ENCODE data around the gene TMEM125. TPM values are rescaled to one million over a fixed set of nuclear protein-coding genes. Genes with fewer than 3 reads are reported as not detected.

Gene TMEM125
- total and polyA plus RNA-seq, 2 experiments from 2014 or later = not detected

GRCh38 chr1:43288058-43288784, 18.4 kb downstream of the TMEM125 start:
- Histone ChIP-seq H3K9me2 (ENCODE audit: insufficient read depth) (no peaks in the 10 kb centered on the region), H3K27me3 (replicated peaks; ENCODE audit: insufficient read depth) (peaks cover 9% of the 10 kb centered on the region), H3K36me3 (ENCODE audit: low read depth) (no peaks in the 10 kb centered on the region), H3K9me3 (ENCODE audit: low read depth) (no peaks in the 10 kb centered on the region), H3K9ac (no peak overlapping the region), H3K4me3 (no peak overlapping the region), H3K27ac (no peak overlapping the region), H3K4me1 (ENCODE audit: insufficient read depth) (no peaks in the 10 kb centered on the region), H3K79me2 (ENCODE audit: insufficient read depth) (no peaks in the 10 kb centered on the region), H2AFZ (no peak overlapping the region), H3K4me2 (ENCODE audit: unreplicated experiment) (no peak overlapping the region), H4K20me1 (ENCODE audit: insufficient read depth) (no peaks in the 10 kb centered on the region), H3F3A (ENCODE audit: insufficient read depth) (no peaks in the 10 kb centered on the region)
- no peak for TF ChIP-seq EZH2phosphoT487 (IDR thresholded peaks at IDR 0.05; ENCODE audit: insufficient read depth, low read depth)
- no peak for TF ChIP-seq EZH2 (IDR thresholded peaks at IDR 0.05; ENCODE audit: insufficient read depth, poor library complexity, severe bottlenecking)
- no peak for DNase-seq
- 79 to 84% methylated on average over 9 of the region's 9 CpGs for WGBS, 2 experiments (ENCODE audit: low coverage in 1 of 2, low lambda C conversion rate in 2 of 2, missing lambda C conversion rate in 2 of 2)
- in situ Hi-C loops (cut with MboI) = no loop called here

DNA sequence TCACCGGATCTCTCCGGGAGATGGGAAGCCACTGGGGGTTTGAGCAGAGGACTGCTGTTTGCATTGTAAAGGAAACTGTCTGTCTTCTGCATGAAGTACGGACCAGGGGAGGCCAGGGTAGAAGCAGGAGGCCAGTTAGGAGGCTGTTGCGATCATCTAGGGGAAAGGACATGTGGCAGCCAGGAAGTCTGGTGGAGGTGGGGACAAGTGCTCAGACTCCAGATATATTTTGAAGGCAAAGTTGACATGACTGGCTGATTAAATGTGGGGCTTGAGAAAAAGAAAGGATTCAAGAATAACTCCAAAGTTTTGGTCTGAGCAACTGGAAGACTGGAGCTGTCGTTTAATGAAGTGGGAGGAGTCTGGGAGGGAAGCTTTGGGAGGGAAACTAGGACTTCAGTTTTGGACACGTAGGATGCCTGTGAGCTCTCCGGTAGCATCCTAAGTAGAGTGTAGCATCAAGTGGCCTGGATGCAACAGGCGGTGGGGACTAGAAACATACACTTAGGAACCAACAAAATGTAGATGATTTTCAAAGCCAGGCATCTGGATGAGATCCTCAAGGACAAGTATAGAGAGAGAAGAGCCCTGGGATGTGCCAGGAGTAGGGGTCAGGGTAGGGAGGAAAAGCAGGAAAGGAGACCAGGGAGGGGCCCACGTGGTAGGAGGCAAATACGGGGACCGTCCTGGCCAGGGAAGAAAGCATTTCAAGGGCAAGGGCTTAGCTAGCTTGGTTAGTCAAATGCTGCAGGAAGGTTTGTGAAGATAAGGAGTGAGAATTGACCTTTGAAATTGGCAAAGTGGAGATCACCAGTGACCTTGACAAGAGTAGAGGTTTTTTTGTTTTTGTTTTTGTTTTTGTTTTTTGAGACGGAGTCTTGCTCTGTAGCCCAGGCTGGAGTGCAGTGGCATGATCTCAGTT, 19.3 kb downstream of the TMEM125 start:
- Histone ChIP-seq H3K79me2 (ENCODE audit: insufficient read depth) (no peaks in the 10 kb centered on the region), H3K4me2 (ENCODE audit: unreplicated experiment) (no peak overlapping the region), H3K27me3 (replicated peaks; ENCODE audit: insufficient read depth) (peaks cover 9% of the 10 kb centered on the region), H3K4me3 (no peak overlapping the region), H3K4me1 (ENCODE audit: insufficient read depth) (no peaks in the 10 kb centered on the region), H3K36me3 (ENCODE audit: low read depth) (no peaks in the 10 kb centered on the region), H3F3A (ENCODE audit: insufficient read depth) (no peaks in the 10 kb centered on the region), H3K9ac (no peak overlapping the region), H2AFZ (no peak overlapping the region), H3K9me2 (ENCODE audit: insufficient read depth) (no peaks in the 10 kb centered on the region), H4K20me1 (ENCODE audit: insufficient read depth) (no peaks in the 10 kb centered on the region), H3K9me3 (ENCODE audit: low read depth) (no peaks in the 10 kb centered on the region), H3K27ac (no peak overlapping the region)
- TF ChIP-seq EZH2 (IDR thresholded peaks at IDR 0.05; ENCODE audit: insufficient read depth, poor library complexity, severe bottlenecking) = no peak
- no peak for TF ChIP-seq EZH2phosphoT487 (IDR thresholded peaks at IDR 0.05; ENCODE audit: insufficient read depth, low read depth)
- 58 to 61% methylated on average over 12 of the region's 12 CpGs for WGBS, 2 experiments (ENCODE audit: low coverage in 1 of 2, low lambda C conversion rate in 2 of 2, missing lambda C conversion rate in 2 of 2)
- in situ Hi-C loops (cut with MboI) = no loop called here
- no peak for DNase-seq

- Histone ChIP-seq H3K4me3 (no peak overlapping the region), H4K20me1 (ENCODE audit: insufficient read depth) (no peaks in the 10 kb centered on the region), H2AFZ (no peak overlapping the region), H3K79me2 (ENCODE audit: insufficient read depth) (no peaks in the 10 kb centered on the region), H3K9me2 (ENCODE audit: insufficient read depth) (no peaks in the 10 kb centered on the region), H3K27ac (no peak overlapping the region), H3K4me1 (ENCODE audit: insufficient read depth) (no peaks in the 10 kb centered on the region), H3K27me3 (replicated peaks; ENCODE audit: insufficient read depth) (peaks cover 9% of the 10 kb centered on the region), H3K9me3 (ENCODE audit: low read depth) (no peaks in the 10 kb centered on the region), H3F3A (ENCODE audit: insufficient read depth) (no peaks in the 10 kb centered on the region), H3K4me2 (ENCODE audit: unreplicated experiment) (no peak overlapping the region), H3K9ac (no peak overlapping the region), H3K36me3 (ENCODE audit: low read depth) (no peaks in the 10 kb centered on the region)
- WGBS, 2 experiments (ENCODE audit: low coverage in 1 of 2, low lambda C conversion rate in 2 of 2, missing lambda C conversion rate in 2 of 2) = 50 to 55% methylated on average over 7 of the region's 7 CpGs
- in situ Hi-C loops (cut with MboI) = no loop called here
- DNase-seq = no peak
- no peak for TF ChIP-seq EZH2phosphoT487 (IDR thresholded peaks at IDR 0.05; ENCODE audit: insufficient read depth, low read depth)
- TF ChIP-seq EZH2 (IDR thresholded peaks at IDR 0.05; ENCODE audit: insufficient read depth, poor library complexity, severe bottlenecking) = no peak
These were observed 22.4 kb downstream of the TMEM125 start for GRCh38 chr1:43292216-43292615.

DNA sequence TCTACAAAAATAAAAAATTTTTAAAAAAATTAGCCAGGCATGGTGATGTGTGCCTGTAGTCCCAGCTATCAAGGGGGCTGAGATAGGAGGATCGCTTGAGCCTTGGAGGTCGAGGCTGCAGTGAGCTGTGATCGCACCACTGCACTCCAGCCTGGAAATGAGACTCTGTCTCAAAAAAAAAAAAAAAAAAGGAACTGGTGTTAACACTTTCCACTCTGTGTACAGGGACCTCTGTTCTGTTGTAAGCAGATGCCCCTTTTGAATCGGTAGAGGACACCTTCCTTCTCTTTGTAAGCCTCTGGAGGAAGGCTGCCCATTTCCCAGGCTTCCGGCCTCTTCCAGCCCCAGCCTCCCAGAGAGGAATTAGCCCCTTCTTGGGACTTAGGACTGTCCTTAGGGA, 22.9 kb downstream of the TMEM125 start:
- Histone ChIP-seq H3F3A (ENCODE audit: insufficient read depth) (no peaks in the 10 kb centered on the region), H3K4me2 (ENCODE audit: unreplicated experiment) (no peak overlapping the region), H3K9me3 (ENCODE audit: low read depth) (no peaks in the 10 kb centered on the region), H3K9me2 (ENCODE audit: insufficient read depth) (no peaks in the 10 kb centered on the region), H3K4me1 (ENCODE audit: insufficient read depth) (no peaks in the 10 kb centered on the region), H2AFZ (no peak overlapping the region), H3K79me2 (ENCODE audit: insufficient read depth) (no peaks in the 10 kb centered on the region), H3K4me3 (no peak overlapping the region), H3K27me3 (replicated peaks; ENCODE audit: insufficient read depth) (peaks cover 6% of the 10 kb centered on the region), H3K9ac (no peak overlapping the region), H3K36me3 (ENCODE audit: low read depth) (no peaks in the 10 kb centered on the region), H4K20me1 (ENCODE audit: insufficient read depth) (no peaks in the 10 kb centered on the region), H3K27ac (no peak overlapping the region)
- DNase-seq = no peak
- in situ Hi-C loops (cut with MboI) = no loop called here
- WGBS, 2 experiments (ENCODE audit: low coverage in 1 of 2, low lambda C conversion rate in 2 of 2, missing lambda C conversion rate in 2 of 2) = 77 to 78% methylated on average over 5 of the region's 5 CpGs
- TF ChIP-seq EZH2phosphoT487 (IDR thresholded peaks at IDR 0.05; ENCODE audit: insufficient read depth, low read depth) = no peak

Data from GM23248 (cell line).